HUES48 (cell line): ENCODE measurements around the gene CD40LG.

ENCODE experiments used
- H3K27ac ChIP-seq: one replicate; pipeline ENCODE4 v1.7.0; 2013; ENCODE audit warnings: low read depth, low read length, inconsistent platforms
- H3K27me3 ChIP-seq: 2 replicates; pipeline ENCODE4 v1.6.1; 2013; ENCODE audit warnings: mild to moderate bottlenecking, low read length; ENCODE audit not compliant: control insufficient read depth, insufficient read depth
- H3K36me3 ChIP-seq: 2 replicates; pipeline ENCODE4 v1.6.1; 2013; ENCODE audit warnings: low read length; ENCODE audit not compliant: control insufficient read depth, insufficient read depth
- H3K4me1 ChIP-seq: 2 replicates; pipeline ENCODE4 v1.6.1; 2013; ENCODE audit warnings: mild to moderate bottlenecking, low read length; ENCODE audit not compliant: control insufficient read depth, insufficient read depth
- H3K4me3 ChIP-seq: 2 replicates; pipeline ENCODE4 v1.5.1; 2013; ENCODE audit warnings: mild to moderate bottlenecking, low read depth, low read length
- H3K9ac ChIP-seq: 2 replicates; pipeline ENCODE4 v1.6.1; 2013; ENCODE audit warnings: mild to moderate bottlenecking, low read depth, low read length, moderate library complexity
- H3K9me3 ChIP-seq: 2 replicates; pipeline ENCODE4 v1.6.1; 2013; ENCODE audit warnings: low read length; ENCODE audit not compliant: control insufficient read depth, insufficient read depth

The CD40LG gene

DNA sequence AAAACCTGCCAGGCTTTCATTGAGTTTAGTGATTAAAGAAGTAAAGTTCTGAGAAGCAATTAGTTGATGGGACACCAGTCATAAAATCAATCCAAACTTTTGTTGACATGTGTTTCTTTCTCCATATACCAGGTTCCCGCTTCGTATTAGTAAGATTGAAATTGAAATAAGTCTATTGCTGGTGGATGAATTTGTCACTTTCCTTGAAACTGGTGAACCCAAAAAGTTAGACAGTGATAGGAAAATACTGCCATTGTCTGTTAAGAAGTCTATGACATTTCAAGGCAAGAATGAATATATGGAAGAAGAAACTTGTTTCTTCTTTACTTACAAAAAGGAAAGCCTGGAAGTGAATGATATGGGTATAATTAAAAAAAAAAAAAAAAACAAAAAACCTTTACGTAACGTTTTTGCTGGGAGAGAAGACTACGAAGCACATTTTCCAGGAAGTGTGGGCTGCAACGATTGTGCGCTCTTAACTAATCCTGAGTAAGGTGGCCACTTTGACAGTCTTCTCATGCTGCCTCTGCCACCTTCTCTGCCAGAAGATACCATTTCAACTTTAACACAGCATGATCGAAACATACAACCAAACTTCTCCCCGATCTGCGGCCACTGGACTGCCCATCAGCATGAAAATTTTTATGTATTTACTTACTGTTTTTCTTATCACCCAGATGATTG, at the start of gene CD40LG:
CD40LG (plus strand) TSS at position 482 of the 684 bp plus-strand sequence; CDS start at position 573, 91 bp downstream.
- H3K9ac ChIP-seq = no peak within 1 kb of the TSS
- no peak within 1 kb of the TSS for H3K4me3 ChIP-seq
- H3K4me1 ChIP-seq = peaks cover 18% of the 10 kb centered on the region
- H3K27ac ChIP-seq = no peak within 1 kb of the TSS
- no peaks in the 10 kb centered on the region for H3K9me3 ChIP-seq
- H3K27me3 ChIP-seq = no peaks in the 10 kb centered on the region
- no peaks in the 10 kb centered on the region for H3K36me3 ChIP-seq

DNA sequence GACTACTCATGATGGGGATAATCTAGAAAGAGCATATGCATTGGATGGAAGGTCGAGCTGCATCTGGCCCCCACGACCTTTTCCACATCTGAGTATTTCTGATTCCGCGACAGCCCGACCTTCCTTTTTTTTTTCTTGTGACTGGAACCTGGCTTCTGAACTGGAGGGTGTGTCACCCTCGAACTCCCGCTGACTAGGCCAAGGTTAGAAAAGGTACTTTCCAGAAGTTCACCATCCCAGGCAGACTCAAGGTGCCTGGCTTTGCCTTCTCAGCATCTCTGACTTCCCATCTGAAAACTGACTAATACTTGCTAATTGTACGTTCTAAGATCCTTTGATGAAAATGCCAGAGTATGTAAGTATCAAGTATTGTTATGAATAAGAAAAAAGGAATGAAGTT, 49.3 kb upstream of the CD40LG start:
- H3K36me3 ChIP-seq = no peaks in the 10 kb centered on the region
- H3K9ac ChIP-seq = no peak overlapping the region
- H3K9me3 ChIP-seq = no peaks in the 10 kb centered on the region

DNA sequence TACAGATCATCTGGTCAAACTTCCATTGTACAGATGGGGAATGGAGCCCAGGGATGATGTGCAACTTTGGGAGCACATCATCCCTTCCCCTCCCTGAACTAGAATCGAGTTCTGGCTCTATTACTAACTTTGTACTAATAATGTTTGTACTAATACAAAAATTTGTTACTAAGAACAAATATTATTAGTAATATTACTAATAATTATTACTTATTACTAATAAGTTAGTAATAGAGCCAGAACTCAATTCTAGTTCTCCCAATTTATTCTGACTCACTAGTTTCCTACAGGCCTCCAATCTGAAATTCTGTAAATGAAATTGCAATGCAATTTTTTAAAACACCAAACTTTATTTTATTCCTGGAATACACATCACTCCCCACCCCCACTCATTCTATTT, 47.9 kb upstream of the CD40LG start:
- H3K9me3 ChIP-seq = no peaks in the 10 kb centered on the region
- no peak overlapping the region for H3K27ac ChIP-seq
- H3K27me3 ChIP-seq = no peaks in the 10 kb centered on the region
- no peak overlapping the region for H3K9ac ChIP-seq
- no peak overlapping the region for H3K4me3 ChIP-seq
- H3K36me3 ChIP-seq = no peaks in the 10 kb centered on the region
- no peaks in the 10 kb centered on the region for H3K4me1 ChIP-seq

More for the DNA sequence above, 49.3 kb upstream of the CD40LG start:
- Histone ChIP-seq H3K4me3 (no peak overlapping the region), H3K27me3 (no peaks in the 10 kb centered on the region), H3K27ac (no peak overlapping the region), H3K4me1 (no peaks in the 10 kb centered on the region)

DNA sequence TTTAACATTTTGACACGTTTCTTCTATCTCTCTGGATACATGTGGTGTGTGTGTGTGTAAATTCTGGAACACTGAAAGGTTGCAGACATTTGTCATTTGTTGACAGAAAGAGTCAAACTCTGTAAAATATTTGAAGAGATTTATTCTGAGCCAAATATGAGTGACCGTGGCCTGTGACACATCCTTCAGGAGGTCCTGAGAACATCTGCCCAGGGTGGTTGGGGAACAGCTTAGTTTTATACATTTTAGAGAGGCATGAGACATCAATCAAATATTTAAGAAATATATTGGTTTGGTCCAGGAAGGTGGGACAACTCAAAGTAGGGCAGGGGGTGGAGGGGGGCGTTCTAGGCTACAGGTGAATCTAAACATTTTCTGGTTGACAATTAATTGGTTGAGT, 40.7 kb upstream of the CD40LG start:
- H3K4me3 ChIP-seq = no peak overlapping the region
- no peak overlapping the region for H3K9ac ChIP-seq
- H3K27ac ChIP-seq = no peak overlapping the region
- H3K36me3 ChIP-seq = no peaks in the 10 kb centered on the region
- H3K27me3 ChIP-seq = no peaks in the 10 kb centered on the region
- no peaks in the 10 kb centered on the region for H3K4me1 ChIP-seq
- H3K9me3 ChIP-seq = no peaks in the 10 kb centered on the region

GRCh38 chrX:136608295-136608933, 39.5 kb upstream of the CD40LG start:
- Histone ChIP-seq H3K27me3 (no peaks in the 10 kb centered on the region), H3K36me3 (no peaks in the 10 kb centered on the region), H3K27ac (no peak overlapping the region), H3K9me3 (no peaks in the 10 kb centered on the region), H3K9ac (no peak overlapping the region), H3K4me3 (no peak overlapping the region), H3K4me1 (no peaks in the 10 kb centered on the region)

GRCh38 chrX:136616987-136617685, 30.8 kb upstream of the CD40LG start:
- H3K9me3 ChIP-seq = no peaks in the 10 kb centered on the region
- no peaks in the 10 kb centered on the region for H3K4me1 ChIP-seq
- H3K36me3 ChIP-seq = no peaks in the 10 kb centered on the region
- H3K4me3 ChIP-seq = no peak overlapping the region
- H3K27me3 ChIP-seq = no peaks in the 10 kb centered on the region
- no peak overlapping the region for H3K9ac ChIP-seq
- H3K27ac ChIP-seq = no peak overlapping the region

- no peak overlapping the region for H3K9ac ChIP-seq
- H3K27ac ChIP-seq = no peak overlapping the region
- peaks cover 4% of the 10 kb centered on the region; the same call in 1 of the 2 replicates for H3K27me3 ChIP-seq
- H3K36me3 ChIP-seq = no peaks in the 10 kb centered on the region
- H3K4me3 ChIP-seq = no peak overlapping the region
- H3K9me3 ChIP-seq = no peaks in the 10 kb centered on the region
- no peaks in the 10 kb centered on the region for H3K4me1 ChIP-seq
These were observed 28.0 kb upstream of the CD40LG start for GRCh38 chrX:136619899-136620505.

- H3K36me3 ChIP-seq = no peaks in the 10 kb centered on the region
- H3K4me1 ChIP-seq = no peaks in the 10 kb centered on the region
- peaks cover 4% of the 10 kb centered on the region; the same call in 1 of the 2 replicates for H3K27me3 ChIP-seq
- H3K9me3 ChIP-seq = no peaks in the 10 kb centered on the region
- H3K4me3 ChIP-seq = no peak overlapping the region
- H3K9ac ChIP-seq = no peak overlapping the region
- H3K27ac ChIP-seq = no peak overlapping the region
These were observed 27.2 kb upstream of the CD40LG start for GRCh38 chrX:136620780-136621179.

DNA sequence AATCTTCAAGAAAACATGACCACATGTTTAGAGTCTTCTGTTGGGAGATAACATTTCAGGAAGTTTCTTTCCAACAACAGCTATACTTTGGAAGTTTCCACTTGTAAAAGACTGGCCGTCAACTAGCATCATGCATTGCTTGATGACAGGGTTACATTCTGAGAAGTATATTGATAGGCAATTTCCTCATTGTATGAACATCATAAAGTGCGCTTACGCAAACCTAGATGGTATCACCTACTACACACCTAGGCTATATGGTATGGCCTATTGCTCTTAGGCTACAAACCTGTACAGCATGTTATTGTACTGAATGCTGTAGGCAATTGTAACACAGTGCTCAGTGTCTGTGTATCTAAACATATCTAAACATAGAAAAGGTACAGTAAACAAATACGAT, 25.4 kb upstream of the CD40LG start:
- Histone ChIP-seq H3K36me3 (no peaks in the 10 kb centered on the region), H3K27me3 (peaks cover 4% of the 10 kb centered on the region; the same call in 1 of the 2 replicates), H3K9ac (no peak overlapping the region), H3K9me3 (no peaks in the 10 kb centered on the region), H3K4me3 (no peak overlapping the region), H3K4me1 (no peaks in the 10 kb centered on the region), H3K27ac (no peak overlapping the region)

- Histone ChIP-seq H3K27me3 (peaks cover 4% of the 10 kb centered on the region; the same call in 1 of the 2 replicates), H3K4me3 (no peak overlapping the region), H3K9ac (no peak overlapping the region), H3K9me3 (no peaks in the 10 kb centered on the region), H3K4me1 (no peaks in the 10 kb centered on the region), H3K27ac (no peak overlapping the region), H3K36me3 (no peaks in the 10 kb centered on the region)
These were observed 24.6 kb upstream of the CD40LG start for GRCh38 chrX:136623396-136623795.
